HepG2 (cell line): ENCODE data around the gene ELOVL5. TPM values are rescaled to one million over a fixed set of nuclear protein-coding genes. Genes with fewer than 3 reads are reported as not detected.

Experiments used
- ATAC-seq: fragments of 200-7000 bp; cut with Tn5 transposase; 3 replicates; pipeline ENCODE4 v1.9.1; 2020; ENCODE audit warnings: mild to moderate bottlenecking, moderate library complexity
- BruUV-seq: library from RNA; stranded (reverse); fragments of 400-500 nt; replicated peaks from 2 replicates; lab custom pipeline; 2021; lab: Mats Ljungman, UMichigan
- CTCF ChIA-PET: fragments of 300-600 bp; formaldehyde crosslinking; extraction: SDS; loops from one replicate; lab custom pipeline; 2021; ENCODE audit warnings: low total read pairs, inconsistent platforms, low intra/inter-chr PET ratio; lab: Yijun Ruan, JAX
- POLR2A ChIA-PET: fragments of 350-600 bp; sonication (Branson Sonifier 250); formaldehyde crosslinking; loops from one replicate; lab custom pipeline; 2020; ENCODE audit warnings: antibody characterized with exemption, inconsistent platforms; lab: Yijun Ruan, JAX
- DNase-seq: peaks from one replicate; pipeline ENCODE4 v3.0.0-alpha.2; 2015; ENCODE audit warnings: low spot score
- FAIRE-seq: peaks from 3 replicates; lab custom pipeline; 2011; peaks lifted over from hg19 to GRCh38; lab: Jason Lieb, UNC
- H2AFZ ChIP-seq: one replicate; pipeline ENCODE4 v1.6.1; 2011; ENCODE audit warnings: low read length, inconsistent platforms
- H3K27ac ChIP-seq: fragments of 300-600 bp; 3 replicates; pipeline ENCODE4 v1.8.0; 2011; ENCODE audit warnings: mixed run types, mild to moderate bottlenecking, mixed read lengths, low read length, inconsistent platforms; ENCODE audit not compliant: insufficient read depth; ENCODE audit errors: extremely low read length
- H3K27me3 ChIP-seq, 2 experiments: fragments of 200-600 bp in 1 of 2; 2 replicates in 1 of 2; 3 replicates in 1 of 2; pipeline versions ENCODE4 v1.6.0 to v1.8.0; 2011; ENCODE audit warnings: low read length in 2 of 2, mild to moderate bottlenecking in 2 of 2, moderate library complexity in 2 of 2, inconsistent platforms in 1 of 2; ENCODE audit not compliant: insufficient read depth in 2 of 2, control insufficient read depth in 1 of 2
- H3K36me3 ChIP-seq, 2 experiments: fragments of 200-600 bp in 1 of 2; replicated peaks in 1 of 2; 2 replicates in 1 of 2; 3 replicates in 1 of 2; pipeline versions ENCODE4 v1.5.1 to v1.8.0; 2011; ENCODE audit warnings: low read length in 2 of 2, inconsistent platforms in 1 of 2; ENCODE audit not compliant: insufficient read depth in 2 of 2, control insufficient read depth in 1 of 2
- H3K4me1 ChIP-seq: 2 replicates; pipeline ENCODE4 v1.5.1; 2012; ENCODE audit warnings: low read length, inconsistent platforms; ENCODE audit not compliant: insufficient read depth
- H3K4me2 ChIP-seq: 2 replicates; pipeline ENCODE4 v1.6.0; 2011; ENCODE audit warnings: low read depth, low read length, inconsistent platforms
- H3K4me3 ChIP-seq, 3 experiments: fragments of 200-600 bp in 1 of 3; sonication (generic), shearing (Covaris generic) in 1 of 3; replicated peaks in 1 of 3; 2 replicates each; pipeline ENCODE4 v1.5.1; 2011 to 2016; ENCODE audit warnings: low read length in 3 of 3, inconsistent platforms in 2 of 3, low read depth in 2 of 3, mild to moderate bottlenecking in 2 of 3, control low read depth in 1 of 3, mixed read lengths in 1 of 3; ENCODE audit not compliant: insufficient read depth in 1 of 3
- H3K79me2 ChIP-seq: one replicate; pipeline ENCODE4 v1.6.1; 2011; ENCODE audit warnings: low read length, inconsistent platforms; ENCODE audit not compliant: insufficient read depth
- H3K9ac ChIP-seq: 2 replicates; pipeline ENCODE4 v1.6.0; 2011; ENCODE audit warnings: mild to moderate bottlenecking, low read depth, low read length, inconsistent platforms; ENCODE audit not compliant: insufficient read depth
- H3K9me3 ChIP-seq: 2 replicates; pipeline ENCODE4 v1.5.1; 2012; ENCODE audit warnings: mild to moderate bottlenecking, low read length
- H4K20me1 ChIP-seq: 2 replicates; pipeline ENCODE4 v1.6.0; 2011; ENCODE audit warnings: inconsistent platforms, mild to moderate bottlenecking, low read length, moderate library complexity; ENCODE audit not compliant: insufficient read depth
- DNMT3B ChIP-seq: conservative IDR thresholded peaks from 2 replicates; pipeline ENCODE4 v1.6.1; 2016; ENCODE audit warnings: missing biosample characterization, control low read depth
- GTF3A ChIP-seq: sonication (generic); formaldehyde crosslinking; conservative IDR thresholded peaks from 2 replicates; pipeline ENCODE4 v1.4.0; 2020; ENCODE audit warnings: mild to moderate bottlenecking, missing genetic modification reagents
- HOXA3 ChIP-seq: sonication (generic); formaldehyde crosslinking; IDR thresholded peaks from 2 replicates; pipeline ENCODE4 v1.5.0; 2020; ENCODE audit warnings: missing genetic modification reagents
- KLF11 ChIP-seq: IDR thresholded peaks from 2 replicates; pipeline ENCODE4 v1.6.1; 2016; ENCODE audit warnings: missing compliant biosample characterization
- MAFG ChIP-seq: sonication (generic); formaldehyde crosslinking; IDR thresholded peaks from 2 replicates; pipeline ENCODE4 v1.5.1; 2020; ENCODE audit warnings: mild to moderate bottlenecking, missing genetic modification reagents
- MED13 ChIP-seq: sonication (generic); formaldehyde crosslinking; IDR thresholded peaks from 2 replicates; pipeline ENCODE4 v1.5.0; 2020; ENCODE audit warnings: missing genetic modification reagents
- MXD1 ChIP-seq: sonication (generic); formaldehyde crosslinking; IDR thresholded peaks from 2 replicates; pipeline ENCODE4 v1.4.0; 2020; ENCODE audit warnings: mild to moderate bottlenecking, missing genetic modification reagents
- PCBP1 ChIP-seq: fragments of 200-400 bp; formaldehyde crosslinking; IDR thresholded peaks from 2 replicates; pipeline ENCODE4 v1.6.1; 2017; ENCODE audit warnings: mild to moderate bottlenecking, low read depth, low read length, borderline replicate concordance
- SP1 ChIP-seq, 2 experiments: fragments of 450-650 bp in 1 of 2; sonication (generic) in 1 of 2; formaldehyde crosslinking in 1 of 2; IDR thresholded peaks; 2 replicates each; pipeline versions ENCODE4 v1.4.0 to v1.6.1; 2016 to 2020; ENCODE audit warnings: missing genetic modification reagents in 1 of 2
- ZBTB8A ChIP-seq: sonication (generic); formaldehyde crosslinking; IDR thresholded peaks from 2 replicates; pipeline ENCODE4 v1.4.0; 2020; ENCODE audit warnings: mild to moderate bottlenecking, low read depth, missing genetic modification reagents, borderline replicate concordance
- ZMYM4 ChIP-seq: sonication (generic); formaldehyde crosslinking; IDR thresholded peaks from 2 replicates; pipeline ENCODE4 v1.8.1; 2023; ENCODE audit warnings: mild to moderate bottlenecking, missing genetic modification reagents
- ZNF607 ChIP-seq: sonication (generic); formaldehyde crosslinking; IDR thresholded peaks from 2 replicates; pipeline ENCODE4 v1.5.1; 2020; ENCODE audit warnings: missing genetic modification reagents, mild to moderate bottlenecking, borderline replicate concordance
- ZSCAN30 ChIP-seq: sonication (generic); formaldehyde crosslinking; IDR thresholded peaks from 2 replicates; pipeline ENCODE4 v1.5.0; 2020; ENCODE audit warnings: mild to moderate bottlenecking, missing genetic modification reagents
- WGBS: methylation state at CpG from one replicate; pipeline ENCODE4 v1.1.6; 2017; ENCODE audit warnings: low lambda C conversion rate; 5-methylcytosine and 5-hydroxymethylcytosine counted together
- in situ Hi-C: cut with HindIII; loops from 2 replicates; pipeline ENCODE4 v1.10.0; 2017; ENCODE audit warnings: low pct_unique_long_range_greater_than_20kb; ENCODE audit not compliant: extremely low pct_ligation_motif_present
- intact Hi-C: fragments of 100-400 bp; cut with micrococcal nuclease; formaldehyde crosslinking; loops from one replicate; pipeline ENCODE4 v1.10.0; 2022; ENCODE audit not compliant: unreplicated experiment
- polyA plus RNA-seq, 8 experiments: library from polyadenylated mRNA; depleted of rRNA in 3 of 8; stranded (reverse) in 7 of 8; unstranded in 1 of 8; fragments of >200 nt; fragmentation: Illumina TruSeq in 4 of 8; extraction: Trizol in 4 of 8; gene quantifications; 2 replicates each; pipeline versions ENCODE4 v1.2.1 to v1.2.3, GENCODE V29; 2011 to 2016; ENCODE audit warnings: low read depth in 4 of 8, missing spikeins in 1 of 8, mixed read lengths in 1 of 8; ENCODE audit not compliant: insufficient read depth in 1 of 8
- total RNA-seq, 5 experiments: library from RNA; depleted of rRNA; stranded (reverse); fragments of >200 nt; fragmentation: Illumina TruSeq; extraction: Trizol; gene quantifications; 2 replicates each; pipeline ENCODE4 v1.2.3, GENCODE V29; 2016; ENCODE audit warnings: low read depth in 1 of 5
- TF ChIP-seq, protein P1 (sequence below): sonication (generic); formaldehyde crosslinking; IDR thresholded peaks from 2 replicates; pipeline ENCODE4 v1.5.1; 2020; ENCODE audit warnings: mild to moderate bottlenecking, missing genetic modification reagents, borderline replicate concordance

The ELOVL5 gene
- total and polyA plus RNA-seq, 2 of the 13 experiments (the other 11 are each of a cell fraction or from before 2014, with no cell fraction given), result 50.1 to 72.4 TPM

DNA sequence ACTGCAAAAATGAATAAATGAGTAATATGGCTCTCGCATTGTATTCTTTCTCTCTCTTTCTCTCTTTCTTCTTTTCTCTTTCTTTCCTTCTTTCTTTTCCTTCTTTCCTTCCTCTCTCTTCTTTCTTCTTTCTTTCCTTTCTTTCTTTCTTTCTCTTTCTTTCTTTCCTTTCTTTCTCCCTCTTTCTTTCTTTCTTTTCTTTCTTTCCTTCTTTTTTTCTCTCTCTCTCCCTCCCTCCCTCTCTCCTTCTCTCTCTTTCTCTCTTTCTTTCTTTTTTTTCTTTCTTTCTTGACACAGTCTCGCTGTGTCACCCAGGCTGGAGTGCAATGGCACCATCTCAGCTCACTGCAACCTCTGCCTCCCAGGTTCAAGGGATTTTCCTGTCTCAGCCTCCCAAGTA lies 20.3 kb upstream of the ELOVL5 start (continued):
- TF ChIP-seq, protein P1, sequence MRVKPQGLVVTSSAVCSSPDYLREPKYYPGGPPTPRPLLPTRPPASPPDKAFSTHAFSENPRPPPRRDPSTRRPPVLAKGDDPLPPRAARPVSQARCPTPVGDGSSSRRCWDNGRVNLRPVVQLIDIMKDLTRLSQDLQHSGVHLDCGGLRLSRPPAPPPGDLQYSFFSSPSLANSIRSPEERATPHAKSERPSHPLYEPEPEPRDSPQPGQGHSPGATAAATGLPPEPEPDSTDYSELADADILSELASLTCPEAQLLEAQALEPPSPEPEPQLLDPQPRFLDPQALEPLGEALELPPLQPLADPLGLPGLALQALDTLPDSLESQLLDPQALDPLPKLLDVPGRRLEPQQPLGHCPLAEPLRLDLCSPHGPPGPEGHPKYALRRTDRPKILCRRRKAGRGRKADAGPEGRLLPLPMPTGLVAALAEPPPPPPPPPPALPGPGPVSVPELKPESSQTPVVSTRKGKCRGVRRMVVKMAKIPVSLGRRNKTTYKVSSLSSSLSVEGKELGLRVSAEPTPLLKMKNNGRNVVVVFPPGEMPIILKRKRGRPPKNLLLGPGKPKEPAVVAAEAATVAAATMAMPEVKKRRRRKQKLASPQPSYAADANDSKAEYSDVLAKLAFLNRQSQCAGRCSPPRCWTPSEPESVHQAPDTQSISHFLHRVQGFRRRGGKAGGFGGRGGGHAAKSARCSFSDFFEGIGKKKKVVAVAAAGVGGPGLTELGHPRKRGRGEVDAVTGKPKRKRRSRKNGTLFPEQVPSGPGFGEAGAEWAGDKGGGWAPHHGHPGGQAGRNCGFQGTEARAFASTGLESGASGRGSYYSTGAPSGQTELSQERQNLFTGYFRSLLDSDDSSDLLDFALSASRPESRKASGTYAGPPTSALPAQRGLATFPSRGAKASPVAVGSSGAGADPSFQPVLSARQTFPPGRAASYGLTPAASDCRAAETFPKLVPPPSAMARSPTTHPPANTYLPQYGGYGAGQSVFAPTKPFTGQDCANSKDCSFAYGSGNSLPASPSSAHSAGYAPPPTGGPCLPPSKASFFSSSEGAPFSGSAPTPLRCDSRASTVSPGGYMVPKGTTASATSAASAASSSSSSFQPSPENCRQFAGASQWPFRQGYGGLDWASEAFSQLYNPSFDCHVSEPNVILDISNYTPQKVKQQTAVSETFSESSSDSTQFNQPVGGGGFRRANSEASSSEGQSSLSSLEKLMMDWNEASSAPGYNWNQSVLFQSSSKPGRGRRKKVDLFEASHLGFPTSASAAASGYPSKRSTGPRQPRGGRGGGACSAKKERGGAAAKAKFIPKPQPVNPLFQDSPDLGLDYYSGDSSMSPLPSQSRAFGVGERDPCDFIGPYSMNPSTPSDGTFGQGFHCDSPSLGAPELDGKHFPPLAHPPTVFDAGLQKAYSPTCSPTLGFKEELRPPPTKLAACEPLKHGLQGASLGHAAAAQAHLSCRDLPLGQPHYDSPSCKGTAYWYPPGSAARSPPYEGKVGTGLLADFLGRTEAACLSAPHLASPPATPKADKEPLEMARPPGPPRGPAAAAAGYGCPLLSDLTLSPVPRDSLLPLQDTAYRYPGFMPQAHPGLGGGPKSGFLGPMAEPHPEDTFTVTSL (CRISPR knock-in tag), result no peak
- no peak for TF ChIP-seq MED13
- TF ChIP-seq SP1 (IDR thresholded peaks at IDR 0.05), result no peak
- no peak for TF ChIP-seq SP1 (CRISPR knock-in tag; IDR thresholded peaks at IDR 0.05)

- in situ Hi-C loops, result no loop called here
- 63% methylated on average over 4 of the region's 4 CpGs for WGBS
Observed at GRCh38 chr6:53366128-53366641, 17.4 kb upstream of the ELOVL5 start.

More at GRCh38 chr6:53366128-53366641, 17.4 kb upstream of the ELOVL5 start:
- CTCF ChIA-PET, result no interaction called here
- peaks cover 1 to 14% of the 10 kb centered on the region in 2 experiments; a peak in 2 of 5 replicates for H3K27me3 ChIP-seq
- no peak overlapping the region for H3K27ac ChIP-seq
- no peak for FAIRE-seq
- peaks cover 15% of the 10 kb centered on the region for H3K4me1 ChIP-seq
- no peaks in the 10 kb centered on the region for H4K20me1 ChIP-seq
- intact Hi-C loops, result no loop called here
- POLR2A ChIA-PET, result no interaction called here
- H3K4me2 ChIP-seq, result no peak overlapping the region
- no peaks in the 10 kb centered on the region for H3K79me2 ChIP-seq
- no peaks in the 10 kb centered on the region for H3K36me3 ChIP-seq
- no peak for TF ChIP-seq KLF11
- TF ChIP-seq GTF3A (CRISPR knock-in tag), result no peak
- TF ChIP-seq ZSCAN30 (CRISPR knock-in tag), result no peak
- TF ChIP-seq ZBTB8A, result no peak
- TF ChIP-seq PCBP1, result no peak
- no peak for TF ChIP-seq ZNF607 (CRISPR knock-in tag)
- no peak for TF ChIP-seq MAFG (CRISPR knock-in tag)
- no peak for TF ChIP-seq MXD1
- TF ChIP-seq HOXA3 (CRISPR knock-in tag), result no peak
- TF ChIP-seq ZMYM4, result no peak
- no peak for TF ChIP-seq DNMT3B (CRISPR knock-in tag)
- no peak for DNase-seq
- no peak overlapping the region for H2AFZ ChIP-seq
- BruUV-seq, result no TSS peak
- ATAC-seq, result no peak
- no peaks in the 10 kb centered on the region for H3K9me3 ChIP-seq
- no peak overlapping the region for H3K9ac ChIP-seq
- H3K4me3 ChIP-seq, result no peak overlapping the region
